HG02610 (cell line): ENCODE measurements around the gene EMB.
A peak's percentile ranks its signal among the peaks of the same experiment; 100 is the strongest.
"Not testable (repeated sequence)": the region's sequence is repeated elsewhere in the genome, so short reads cannot be mapped to it uniquely, and the experiment has no call there.

Source experiments
- ATAC-seq: cut with Tn5 transposase; IDR thresholded peaks from one replicate; pipeline ENCODE4 v1.9.1; 2021; ENCODE audit warnings: mild to moderate bottlenecking, moderate library complexity; ENCODE audit not compliant: unreplicated experiment

The EMB gene

GRCh38 chr5:50440651-50441492 lies at the start of gene EMB:
TSS of gene EMB (minus strand) at chr5:50441288. CDS start at chr5:50441151, 137 bp downstream.
- peak; percentile 64 for ATAC-seq

GRCh38 chr5:50489491-50489890 lies 48.4 kb upstream of the EMB start:
- ATAC-seq = not testable (repeated sequence)

- not testable (repeated sequence) for ATAC-seq
These were observed 37.7 kb upstream of the EMB start for GRCh38 chr5:50478790-50479189.

GRCh38 chr5:50476549-50476948 lies 35.5 kb upstream of the EMB start:
- ATAC-seq = peak; percentile 78

DNA sequence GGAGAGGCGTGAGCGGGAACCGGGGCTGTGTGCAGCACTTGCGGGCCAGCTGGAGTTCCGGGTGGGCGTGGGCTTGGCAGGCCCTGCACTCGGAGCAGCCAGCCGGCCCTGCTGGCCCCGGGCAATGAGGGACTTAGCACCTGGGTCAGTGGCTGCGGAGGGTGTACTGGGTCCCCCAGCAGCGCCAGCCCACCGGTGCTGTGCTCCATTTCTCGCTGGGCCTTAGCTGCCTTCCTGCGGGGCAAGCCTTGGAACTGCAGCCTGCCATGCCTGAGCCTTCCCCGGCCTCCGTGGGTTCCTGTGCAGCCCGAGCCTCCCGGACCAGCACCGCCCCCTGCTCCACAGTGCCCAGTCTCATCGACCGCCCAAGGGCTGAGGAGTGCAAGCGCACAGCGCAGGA lies 23.9 kb upstream of the EMB start:
- ATAC-seq = not testable (repeated sequence)

DNA sequence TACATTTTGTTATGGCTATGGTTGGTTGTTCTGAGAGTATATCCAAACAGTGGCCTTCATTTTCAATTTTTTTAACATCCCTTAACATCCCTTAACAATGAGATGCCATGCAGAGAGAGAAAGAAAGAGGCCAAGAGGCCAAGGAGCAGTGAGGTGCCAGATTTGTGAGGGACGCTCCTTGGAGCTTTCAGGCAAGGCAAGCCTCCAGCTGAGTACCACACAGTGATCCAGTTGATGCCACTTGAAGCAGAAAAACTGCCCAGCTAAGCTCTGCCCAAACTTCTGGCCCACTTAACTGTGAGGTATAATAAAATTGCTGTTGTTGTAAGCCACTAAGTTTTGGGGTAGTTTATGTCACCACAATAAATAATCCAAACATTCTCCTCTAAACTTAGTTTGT lies 22.6 kb upstream of the EMB start:
- no peak for ATAC-seq

DNA sequence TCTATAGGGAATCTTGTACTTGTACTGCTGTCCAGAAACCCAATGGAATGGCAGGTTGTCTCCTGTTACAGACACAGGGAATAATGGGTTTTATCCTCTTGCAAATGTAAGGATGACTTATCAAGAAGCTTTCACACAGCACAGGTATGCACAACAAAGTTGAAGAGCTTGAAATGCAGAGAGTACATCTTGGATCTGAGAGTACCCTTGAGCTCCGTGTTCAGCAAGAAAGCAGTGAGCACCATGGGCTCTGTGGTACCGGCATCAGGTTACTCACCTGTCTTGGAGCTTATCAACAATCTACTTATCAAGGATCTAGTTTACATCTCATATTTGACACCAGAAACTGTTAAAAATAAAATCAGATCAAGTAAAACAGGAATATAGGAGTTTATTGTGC lies 22.0 kb upstream of the EMB start:
- no peak for ATAC-seq

DNA sequence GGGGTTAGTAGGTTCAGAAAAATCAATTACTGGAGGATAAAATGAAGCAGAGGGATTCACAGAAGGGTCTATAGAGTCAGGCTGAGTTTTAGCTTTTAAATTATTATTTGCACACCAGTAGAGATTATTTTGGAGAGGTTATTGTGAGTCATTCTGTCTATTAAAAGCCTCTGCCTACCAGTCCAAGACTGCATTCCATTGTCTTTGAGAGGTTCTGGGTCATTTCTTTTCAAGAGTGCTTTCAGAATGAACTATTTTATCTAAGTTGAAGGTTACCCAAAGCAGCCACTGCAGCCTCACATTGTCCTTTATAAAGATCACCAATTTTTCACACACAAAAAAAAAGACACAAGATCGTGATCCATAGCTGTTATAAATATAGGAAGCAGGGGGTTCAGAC lies 21.5 kb upstream of the EMB start:
- not testable (repeated sequence) for ATAC-seq

GRCh38 chr5:50458372-50458771 lies 17.3 kb upstream of the EMB start:
- not testable (repeated sequence) for ATAC-seq

DNA sequence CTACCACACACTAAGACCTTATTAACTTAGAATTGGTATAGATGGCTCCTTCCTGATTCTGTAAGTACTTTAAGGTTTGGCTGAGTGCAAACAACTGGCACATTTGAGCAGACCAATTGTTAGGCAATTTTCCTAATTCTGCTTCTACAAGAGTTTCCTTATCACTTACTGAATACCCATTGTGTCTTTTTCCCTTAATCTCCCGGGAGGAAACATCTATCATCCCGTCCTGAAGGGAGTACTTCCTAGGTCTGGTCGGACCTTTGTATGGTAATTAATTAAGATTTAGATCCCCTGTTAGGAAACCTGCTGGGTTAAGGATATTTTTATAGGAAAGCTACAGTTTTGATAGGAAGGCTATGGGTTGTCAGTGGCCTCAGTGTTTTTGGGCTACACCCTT lies 8.2 kb upstream of the EMB start:
- ATAC-seq = not testable (repeated sequence)

- no peak for ATAC-seq
These were observed 6.9 kb upstream of the EMB start for GRCh38 chr5:50447941-50448340.

GRCh38 chr5:50447228-50447627 lies 6.1 kb upstream of the EMB start:
- no peak for ATAC-seq

DNA sequence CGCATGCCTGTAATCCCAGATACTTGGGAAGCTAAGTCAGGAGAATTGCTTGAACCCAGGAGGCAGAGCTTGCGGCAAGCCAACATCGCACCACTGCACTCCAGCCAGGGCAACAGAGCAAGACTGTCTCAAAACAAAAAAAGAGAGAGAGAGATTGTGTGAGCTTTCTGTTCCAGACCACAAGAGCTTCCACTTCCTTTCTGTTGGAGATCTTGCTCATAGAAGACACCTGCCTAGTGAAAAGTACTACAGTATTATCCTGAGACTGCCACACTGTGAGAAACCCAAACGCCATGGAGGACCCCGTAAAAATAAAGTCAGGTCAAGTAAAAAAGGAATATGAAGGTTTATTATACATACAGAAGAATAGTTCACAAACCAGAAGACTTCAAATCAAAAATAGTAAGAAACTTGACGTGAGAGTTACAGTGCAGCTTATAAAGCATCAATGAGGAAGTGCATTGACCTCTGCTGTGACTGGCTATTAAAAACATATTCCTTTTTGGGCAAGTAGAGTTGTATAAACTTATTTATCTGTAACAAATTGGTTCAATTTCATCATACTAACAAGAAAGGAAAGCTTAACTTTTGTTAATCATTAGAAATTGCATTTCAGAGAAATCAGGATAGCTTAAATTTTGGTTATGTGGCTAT lies 4.3 kb upstream of the EMB start:
- ATAC-seq = peak; percentile 80

GRCh38 chr5:50442559-50443539 lies 1.8 kb upstream of the EMB start:
- not testable (repeated sequence) for ATAC-seq

- ATAC-seq = no peak
These were observed 436 bp upstream of the EMB start for GRCh38 chr5:50441493-50441955.

- no peak for ATAC-seq
These were observed 1.9 kb downstream of the EMB start for GRCh38 chr5:50439221-50439620.

DNA sequence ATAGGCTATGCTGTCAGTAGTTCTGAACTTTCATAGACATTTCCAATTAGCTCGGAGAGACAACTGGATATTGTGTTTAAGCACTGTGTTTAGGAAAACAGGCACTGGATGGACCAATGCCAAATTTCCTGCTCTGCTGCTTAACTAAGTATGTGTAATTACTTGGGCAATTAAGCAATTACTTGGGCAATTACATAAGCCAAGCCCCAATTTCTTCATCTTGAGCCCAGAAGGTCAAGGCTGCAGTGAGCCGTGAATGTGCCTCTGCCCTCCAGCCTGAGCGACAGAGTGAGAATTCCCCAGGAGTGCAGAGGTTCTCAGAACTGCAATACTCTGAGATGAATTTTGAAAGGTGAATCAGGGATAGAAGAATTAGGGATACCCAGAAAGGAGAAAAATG lies 3.0 kb downstream of the EMB start:
- ATAC-seq = not testable (repeated sequence)

- ATAC-seq = peak; percentile 88
These were observed 5.9 kb downstream of the EMB start for GRCh38 chr5:50435168-50435567.

- not testable (repeated sequence) for ATAC-seq
These were observed 9.8 kb downstream of the EMB start for GRCh38 chr5:50431133-50431904.
